Dedifferentiated amniotic fluid mesenchymal stem cell (primary cell): ENCODE measurements around the gene WDHD1.
"Not testable (repeated sequence)": the region's sequence is repeated elsewhere in the genome, so short reads cannot be mapped to it uniquely, and the experiment has no call there.

Experiments used
- DNase-seq: peaks from one replicate; pipeline ENCODE4 v3.0.0-alpha.2; 2016; ENCODE audit errors: extremely low spot score

WDHD1 gene

GRCh38 chr14:54953609-54954008 lies 73.3 kb downstream of the WDHD1 start:
- not testable (repeated sequence) for DNase-seq

GRCh38 chr14:54952803-54953202 lies 74.1 kb downstream of the WDHD1 start:
- DNase-seq: not testable (repeated sequence)

- no peak for DNase-seq
Measured at GRCh38 chr14:54947230-54947629, 79.7 kb downstream of the WDHD1 start.

- no peak for DNase-seq
Measured at GRCh38 chr14:54946500-54946899, 80.4 kb downstream of the WDHD1 start.

GRCh38 chr14:54944737-54945391 lies 82.0 kb downstream of the WDHD1 start:
- DNase-seq: no peak

- no peak for DNase-seq
Measured at GRCh38 chr14:54942913-54943312, 84.0 kb downstream of the WDHD1 start.

GRCh38 chr14:54936816-54937215 lies 90.1 kb downstream of the WDHD1 start:
- DNase-seq: no peak

- no peak for DNase-seq
Measured at GRCh38 chr14:54935958-54936357, 90.9 kb downstream of the WDHD1 start.

GRCh38 chr14:54935100-54935499 lies 91.8 kb downstream of the WDHD1 start:
- no peak for DNase-seq

GRCh38 chr14:54933006-54933405 lies 93.9 kb downstream of the WDHD1 start:
- DNase-seq: no peak

- no peak for DNase-seq
Measured at GRCh38 chr14:54931598-54932340, 95.1 kb downstream of the WDHD1 start.

- no peak for DNase-seq
Measured at GRCh38 chr14:54931101-54931500, 95.8 kb downstream of the WDHD1 start.

GRCh38 chr14:54929556-54929955 lies 97.3 kb downstream of the WDHD1 start:
- DNase-seq: no peak

GRCh38 chr14:54928216-54928615 lies 98.7 kb downstream of the WDHD1 start:
- DNase-seq: no peak

GRCh38 chr14:54927551-54927950 lies 99.3 kb downstream of the WDHD1 start:
- no peak for DNase-seq

- not testable (repeated sequence) for DNase-seq
Measured at GRCh38 chr14:54926570-54926969, 100.3 kb downstream of the WDHD1 start.

- DNase-seq: no peak
Measured at GRCh38 chr14:54922598-54922997, 104.3 kb downstream of the WDHD1 start.

GRCh38 chr14:54920052-54920451 lies 106.8 kb downstream of the WDHD1 start:
- no peak for DNase-seq

GRCh38 chr14:54919330-54919729 lies 107.6 kb downstream of the WDHD1 start:
- DNase-seq: no peak

- no peak for DNase-seq
Measured at GRCh38 chr14:54918427-54918826, 108.5 kb downstream of the WDHD1 start.

GRCh38 chr14:54916101-54916500 lies 110.8 kb downstream of the WDHD1 start:
- no peak for DNase-seq

- DNase-seq: no peak
Measured at GRCh38 chr14:54909817-54910558, 116.9 kb downstream of the WDHD1 start.

GRCh38 chr14:54908973-54909372 lies 117.9 kb downstream of the WDHD1 start:
- not testable (repeated sequence) for DNase-seq
